Chondrocyte (in vitro differentiated cells): Measurements from ENCODE around the gene ADAMTSL1. TPM values are rescaled to one million over a fixed set of nuclear protein-coding genes. Genes with fewer than 3 reads are reported as not detected.

ENCODE experiments used
- DNase-seq: peaks from one replicate; pipeline ENCODE4 v3.0.0; 2021; ENCODE audit warnings: mixed read lengths, low spot score
- H3K27ac Mint-ChIP-seq: one replicate; pipeline ENCODE4 v1.8.0; 2021; ENCODE audit warnings: mild to moderate bottlenecking, moderate library complexity, mixed read lengths; ENCODE audit not compliant: unreplicated experiment
- H3K27me3 Mint-ChIP-seq: 2 replicates; pipeline ENCODE4 v1.8.0; 2021; ENCODE audit warnings: low read depth, mixed read lengths
- H3K36me3 Mint-ChIP-seq: 2 replicates; pipeline ENCODE4 v1.8.0; 2021; ENCODE audit warnings: low read depth, mixed read lengths
- H3K4me1 Mint-ChIP-seq: 2 replicates; pipeline ENCODE4 v1.8.0; 2021; ENCODE audit warnings: low read depth, mild to moderate bottlenecking, mixed read lengths
- H3K4me3 Mint-ChIP-seq: one replicate; pipeline ENCODE4 v1.8.0; 2021; ENCODE audit warnings: mild to moderate bottlenecking, moderate library complexity, mixed read lengths; ENCODE audit not compliant: unreplicated experiment
- H3K9me3 Mint-ChIP-seq: 2 replicates; pipeline ENCODE4 v1.8.0; 2021; ENCODE audit warnings: low read depth, mixed read lengths
- CTCF ChIP-seq: fragments of 200-600 bp; sonication (generic); IDR thresholded peaks from 2 replicates; pipeline ENCODE4 v1.5.0; 2021; ENCODE audit warnings: antibody characterized with exemption, mild to moderate bottlenecking, moderate library complexity
- total RNA-seq: library from RNA; stranded (reverse); gene quantifications from 3 replicates; pipeline ENCODE4 v1.2.1, GENCODE V29; 2021

The ADAMTSL1 gene
- total RNA-seq, 1 donor from 2014 or later: 1.0 TPM

- no peak for DNase-seq
- Mint-ChIP-seq H3K9me3 (no peaks in the 10 kb centered on the region), H3K4me1 (peaks cover 8% of the 10 kb centered on the region), H3K36me3 (no peaks in the 10 kb centered on the region), H3K27me3 (no peaks in the 10 kb centered on the region), H3K27ac (no peak overlapping the region), H3K4me3 (no peak overlapping the region)
- no peak for TF ChIP-seq CTCF
Measured at GRCh38 chr9:18456624-18457237, 17.2 kb upstream of the ADAMTSL1 start.

GRCh38 chr9:18457510-18457909 is 16.4 kb upstream of the ADAMTSL1 start:
- Mint-ChIP-seq H3K27me3 (no peaks in the 10 kb centered on the region), H3K27ac (no peak overlapping the region), H3K36me3 (no peaks in the 10 kb centered on the region), H3K9me3 (no peaks in the 10 kb centered on the region), H3K4me3 (no peak overlapping the region), H3K4me1 (peaks cover 8% of the 10 kb centered on the region)
- TF ChIP-seq CTCF: no peak
- no peak for DNase-seq

- Mint-ChIP-seq H3K4me1 (peaks cover 8% of the 10 kb centered on the region), H3K4me3 (no peak overlapping the region)
Measured at GRCh38 chr9:18459962-18460584, 13.9 kb upstream of the ADAMTSL1 start.

GRCh38 chr9:18461496-18461895 is 12.5 kb upstream of the ADAMTSL1 start:
- no peak for TF ChIP-seq CTCF
- H3K27me3 Mint-ChIP-seq: no peaks in the 10 kb centered on the region
- no peaks in the 10 kb centered on the region for H3K36me3 Mint-ChIP-seq
- no peak for DNase-seq
- H3K27ac Mint-ChIP-seq: no peak overlapping the region
- H3K4me3 Mint-ChIP-seq: no peak overlapping the region
- H3K9me3 Mint-ChIP-seq: peaks cover 3% of the 10 kb centered on the region
- H3K4me1 Mint-ChIP-seq: peaks cover 8% of the 10 kb centered on the region

More at GRCh38 chr9:18459962-18460584, 13.9 kb upstream of the ADAMTSL1 start:
- no peaks in the 10 kb centered on the region for H3K36me3 Mint-ChIP-seq
- peaks cover 3% of the 10 kb centered on the region for H3K9me3 Mint-ChIP-seq
- H3K27me3 Mint-ChIP-seq: no peaks in the 10 kb centered on the region
- TF ChIP-seq CTCF: no peak
- DNase-seq: no peak
- H3K27ac Mint-ChIP-seq: no peak overlapping the region

- Mint-ChIP-seq H3K27ac (no peak overlapping the region), H3K36me3 (no peaks in the 10 kb centered on the region), H3K9me3 (peaks cover 3% of the 10 kb centered on the region), H3K4me1 (peaks cover 8% of the 10 kb centered on the region), H3K27me3 (no peaks in the 10 kb centered on the region), H3K4me3 (no peak overlapping the region)
- DNase-seq: no peak
- TF ChIP-seq CTCF: no peak
Measured at GRCh38 chr9:18463991-18464390, 10.0 kb upstream of the ADAMTSL1 start.
